GM12865 (cell line): ENCODE results near the gene POLE3.
"Not testable (repeated sequence)": the region's sequence is repeated elsewhere in the genome, so short reads cannot be mapped to it uniquely, and the experiment has no call there.

Experiments used
- DNase-seq: peaks from one replicate; pipeline ENCODE4 v3.0.0; 2010; ENCODE audit warnings: low read depth
- H3K4me3 ChIP-seq: 2 replicates; pipeline ENCODE4 v1.5.1; 2011; ENCODE audit warnings: mild to moderate bottlenecking, low read depth, low read length, control low read depth
- CTCF ChIP-seq: IDR thresholded peaks from 2 replicates; pipeline ENCODE4 v1.5.1; 2011; ENCODE audit warnings: low read length, control low read depth, low read depth, inconsistent platforms; ENCODE audit not compliant: insufficient read depth; ENCODE audit errors: missing control alignments

POLE3 gene

GRCh38 chr9:113406873-113407511 lies 3.5 kb downstream of the POLE3 start:
- peak; percentile 86 for TF ChIP-seq CTCF
- DNase-seq: peak; percentile 81
- not testable (repeated sequence) for H3K4me3 ChIP-seq

- not testable (repeated sequence) for DNase-seq, H3K4me3 ChIP-seq
Observed at GRCh38 chr9:113406353-113406752, 4.1 kb downstream of the POLE3 start.

GRCh38 chr9:113403646-113404045 lies 6.8 kb downstream of the POLE3 start:
- DNase-seq: no peak
- no peak for TF ChIP-seq CTCF
- no peak overlapping the region for H3K4me3 ChIP-seq

- peak within 1 kb of the TSS; percentile 98 for H3K4me3 ChIP-seq
- peak; percentile 99 for DNase-seq
- TF ChIP-seq CTCF: peak; percentile 95
Observed at GRCh38 chr9:113401027-113401792, 9.3 kb downstream of the POLE3 start, which contains the start of gene ALAD. TSS of gene ALAD (minus strand) at chr9:113401284. CDS start at chr9:113393559, 7,725 bp downstream.

- TF ChIP-seq CTCF: no peak
- no peak overlapping the region for H3K4me3 ChIP-seq
- DNase-seq: no peak
Observed at GRCh38 chr9:113399646-113400200, 10.8 kb downstream of the POLE3 start.

- DNase-seq: no peak
- H3K4me3 ChIP-seq: no peak overlapping the region
- no peak for TF ChIP-seq CTCF
Observed at GRCh38 chr9:113398796-113399195, 11.7 kb downstream of the POLE3 start.

GRCh38 chr9:113397203-113397631 lies 13.3 kb downstream of the POLE3 start:
- no peak for DNase-seq
- no peak overlapping the region for H3K4me3 ChIP-seq
- no peak for TF ChIP-seq CTCF
